HG02642 (cell line): Measurements from ENCODE around the gene FBXL5.

Source experiments
- ATAC-seq: cut with Tn5 transposase; IDR thresholded peaks from one replicate; pipeline ENCODE4 v1.9.1; 2021; ENCODE audit warnings: mild to moderate bottlenecking; ENCODE audit not compliant: unreplicated experiment, poor library complexity

The FBXL5 gene

DNA sequence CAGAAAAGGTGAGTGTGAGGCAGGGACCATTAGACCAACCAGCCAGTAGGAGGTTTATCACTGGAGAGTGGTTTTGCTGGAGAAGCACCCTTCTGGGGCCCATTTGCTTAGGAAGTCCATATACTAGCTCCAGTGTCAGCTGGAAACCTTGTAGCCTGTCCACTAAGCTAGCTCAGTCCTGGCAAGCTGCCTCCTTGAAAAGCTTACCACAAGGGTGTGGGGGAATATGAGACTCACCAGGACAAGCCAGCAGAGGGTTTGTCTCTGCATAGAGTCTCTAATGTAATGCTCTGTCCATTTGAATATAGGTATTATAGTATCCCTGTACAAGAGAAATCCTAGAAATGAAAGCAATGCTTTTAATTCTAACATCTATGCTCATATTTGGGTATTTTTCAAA is 86.3 kb downstream of the FBXL5 start:
- no peak for ATAC-seq

GRCh38 chr4:15563871-15564270 is 91.3 kb downstream of the FBXL5 start:
- no peak for ATAC-seq

DNA sequence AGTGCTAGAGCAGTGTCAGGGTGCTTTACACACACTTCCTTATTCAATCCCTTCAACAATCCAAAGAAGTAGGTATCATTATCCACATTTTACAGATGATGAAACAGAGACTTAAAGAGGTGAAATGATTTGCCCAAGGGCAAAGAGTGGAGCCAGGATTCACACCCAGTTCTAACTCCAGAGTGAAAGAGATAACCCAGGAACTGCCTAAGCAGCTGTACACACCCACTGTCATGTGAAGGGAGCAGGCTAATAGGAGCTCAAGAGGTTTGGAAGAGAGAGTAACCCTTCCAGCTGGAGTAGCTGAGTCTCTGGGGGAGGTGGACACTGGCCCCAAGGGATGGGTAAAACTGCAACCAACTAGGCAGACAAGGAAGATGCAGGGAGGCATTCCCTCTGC is 92.5 kb downstream of the FBXL5 start:
- no peak for ATAC-seq

DNA sequence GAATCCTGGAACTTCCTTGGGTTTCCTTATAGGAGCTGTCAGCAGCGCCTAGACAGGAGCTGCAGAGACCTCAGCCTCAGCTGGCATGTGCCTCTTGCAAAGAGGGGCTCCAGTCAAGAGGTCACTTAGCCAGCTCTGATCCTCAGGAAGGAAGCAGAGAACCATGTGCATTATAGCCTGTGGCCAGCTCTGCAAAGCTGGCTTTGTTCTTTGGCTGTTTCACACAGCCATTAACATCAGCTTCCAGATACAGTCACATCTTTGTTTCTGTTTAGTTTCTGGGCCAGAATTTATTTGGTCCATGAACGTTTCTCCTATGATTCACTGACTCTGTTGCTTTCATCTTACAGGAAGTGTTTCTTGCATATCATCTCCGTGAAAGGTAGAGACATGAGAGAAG is 93.0 kb downstream of the FBXL5 start:
- no peak for ATAC-seq

- no peak for ATAC-seq
These were observed 96.6 kb downstream of the FBXL5 start for GRCh38 chr4:15558561-15558960.

DNA sequence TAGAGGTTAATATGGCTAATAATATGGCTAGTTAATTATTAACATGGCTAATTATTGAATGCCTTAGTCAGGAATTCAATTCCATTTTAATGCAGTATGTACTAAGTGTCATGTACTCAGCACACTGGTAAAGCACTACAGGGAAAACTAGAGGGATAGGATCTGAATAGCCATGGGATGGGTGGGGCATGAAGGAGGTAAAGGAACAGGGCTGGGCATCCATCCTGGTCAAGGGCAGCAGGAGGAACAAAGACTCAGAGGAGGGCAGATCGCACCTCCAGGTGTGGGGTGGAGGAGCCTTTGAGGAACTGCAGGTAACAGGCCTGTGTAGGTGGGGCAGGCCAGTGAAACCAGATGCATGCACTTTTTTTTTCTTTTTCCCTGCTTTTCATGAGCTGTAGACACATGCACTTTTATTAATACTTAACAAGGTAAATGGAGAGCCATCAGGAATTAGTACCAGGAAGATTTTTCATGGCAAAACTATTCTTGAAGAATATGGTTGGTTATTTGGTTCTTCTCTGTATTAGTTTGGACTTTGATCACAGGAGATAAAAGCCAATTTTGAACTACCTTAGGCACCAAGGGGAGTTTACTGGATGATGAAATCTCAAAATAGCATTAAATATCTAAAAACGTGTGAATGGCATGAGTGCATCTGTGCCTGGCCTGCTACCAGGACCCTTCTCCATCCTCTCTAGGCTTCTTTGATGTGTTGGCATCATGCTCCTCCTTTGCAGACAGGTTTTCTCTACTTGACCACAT is 97.2 kb downstream of the FBXL5 start:
- no peak for ATAC-seq

DNA sequence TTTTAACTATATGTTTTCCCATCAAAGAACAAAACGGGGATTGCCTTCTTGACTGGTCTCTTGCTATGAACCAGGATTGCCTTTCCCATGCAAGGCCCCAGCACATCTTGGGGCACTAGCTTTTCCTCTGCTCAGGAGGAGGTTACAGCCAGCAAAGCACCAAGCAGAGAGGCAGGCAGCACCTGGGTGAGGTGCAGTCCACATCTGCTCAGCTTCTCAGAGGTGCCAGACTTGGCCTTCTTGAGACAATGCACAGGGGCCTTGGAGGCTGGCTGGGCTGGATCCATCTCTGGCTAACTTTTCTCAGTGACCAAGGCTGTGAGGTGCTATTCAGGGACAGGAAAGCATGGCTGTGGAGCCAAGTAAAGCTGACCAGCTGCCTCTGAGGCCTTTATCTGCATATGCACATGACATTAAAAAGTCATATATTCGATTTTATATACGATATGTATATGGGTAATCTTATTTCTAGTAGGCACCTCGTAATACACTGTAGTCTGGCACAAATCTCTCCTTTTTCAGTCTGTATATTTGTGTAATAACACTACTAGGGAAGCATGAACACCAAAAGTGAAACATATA is 98.6 kb downstream of the FBXL5 start:
- ATAC-seq, result no peak
